ENCODE data around the gene AKR1C8. TPM values are rescaled to one million over a fixed set of nuclear protein-coding genes. Genes with fewer than 3 reads are reported as not detected.
"Not testable (repeated sequence)": the region's sequence is repeated elsewhere in the genome, so short reads cannot be mapped to it uniquely, and the experiment has no call there.

AKR1C8 gene
- total RNA-seq, result not detected

DNA sequence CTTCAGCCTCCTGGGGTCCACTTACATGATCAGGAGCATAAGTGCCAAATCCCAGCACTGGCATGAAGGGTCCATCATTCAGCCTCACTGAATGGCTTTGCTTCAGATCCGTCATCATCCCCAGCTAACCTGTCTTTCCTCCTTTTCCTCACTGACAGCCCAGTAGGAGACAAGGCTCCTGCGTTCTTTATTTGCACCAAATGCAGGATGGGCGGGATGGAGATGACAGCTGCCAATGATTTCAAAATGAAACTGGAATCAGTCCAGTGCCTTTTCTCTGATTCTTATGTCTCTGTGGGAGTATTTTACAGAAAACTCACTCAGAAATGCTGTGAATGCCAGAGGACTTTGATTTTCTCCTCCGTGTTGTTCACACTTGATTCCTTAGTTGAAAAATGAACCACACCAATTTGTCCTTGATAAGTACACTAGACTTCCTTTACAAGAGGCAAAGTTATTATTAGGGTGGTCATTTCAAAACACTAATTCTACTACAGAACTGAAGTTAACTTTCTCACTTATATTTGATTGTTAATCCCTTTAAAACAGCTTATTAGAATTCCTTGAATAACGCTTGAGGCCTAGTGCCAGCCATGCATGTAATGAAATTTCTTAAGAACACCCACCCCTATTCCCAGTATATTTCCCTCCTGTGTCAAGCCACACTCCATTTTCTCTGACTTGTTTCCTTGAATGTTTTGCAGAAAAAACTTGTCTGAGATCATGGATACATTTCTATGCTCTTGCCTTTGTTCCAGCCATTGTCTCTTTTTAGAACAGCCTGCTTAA is at the start of gene AKR1C8:
TSS of gene AKR1C8 (minus strand) at position 164 of the 789 bp plus-strand sequence. CDS start at position 118, 46 bp downstream.
- Mint-ChIP-seq H3K4me3 (no peak within 1 kb of the TSS), H3K27ac (no peak within 1 kb of the TSS), H3K27me3 (ENCODE audit: low read depth) (no peaks in the 10 kb centered on the region), H3K4me1 (ENCODE audit: low read depth) (peaks cover 9% of the 10 kb centered on the region), H3K36me3 (ENCODE audit: insufficient read depth in 2 of 2) (no peaks in the 10 kb centered on the region), H3K9me3 (no peaks in the 10 kb centered on the region)
- no peak for DNase-seq
- ATAC-seq (replicated peaks in 1 of 2), result no peak

DNA sequence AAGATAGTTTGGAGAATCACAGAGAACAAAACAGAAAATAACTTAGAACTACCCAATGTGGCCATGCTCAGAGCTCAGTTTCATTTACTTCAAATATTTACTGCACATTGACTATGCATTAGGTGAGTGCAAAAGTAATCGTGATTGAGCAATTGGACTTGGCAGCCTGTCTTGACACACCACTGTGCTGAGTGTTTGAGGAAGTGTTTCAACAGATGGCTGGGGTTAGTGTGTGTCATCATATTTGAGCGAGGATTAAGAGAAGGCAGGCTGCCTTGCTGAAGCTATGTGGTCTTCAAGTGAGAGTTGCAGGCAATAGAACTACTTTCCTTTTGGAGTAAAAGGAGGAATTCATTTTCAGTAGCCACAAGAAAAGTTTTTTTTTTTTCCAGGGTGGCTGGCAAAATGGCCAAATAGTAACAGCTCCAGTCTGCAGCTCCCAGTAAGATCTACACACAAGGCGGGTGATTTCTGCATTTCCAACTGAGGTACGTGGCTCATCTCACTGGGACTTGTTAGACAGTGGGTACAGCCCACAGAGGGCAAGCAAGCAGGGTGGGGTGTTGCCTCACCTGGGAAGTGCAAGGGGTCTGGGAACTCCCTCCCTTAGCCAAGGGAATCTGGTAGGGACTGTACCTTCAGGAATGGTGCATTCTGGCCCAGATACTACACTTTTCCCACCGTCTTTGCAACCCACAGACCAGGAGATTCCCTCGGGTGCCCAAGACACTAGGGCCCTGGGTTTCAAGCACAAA is 49.3 kb upstream of the AKR1C8 start:
- DNase-seq, result no peak

DNA sequence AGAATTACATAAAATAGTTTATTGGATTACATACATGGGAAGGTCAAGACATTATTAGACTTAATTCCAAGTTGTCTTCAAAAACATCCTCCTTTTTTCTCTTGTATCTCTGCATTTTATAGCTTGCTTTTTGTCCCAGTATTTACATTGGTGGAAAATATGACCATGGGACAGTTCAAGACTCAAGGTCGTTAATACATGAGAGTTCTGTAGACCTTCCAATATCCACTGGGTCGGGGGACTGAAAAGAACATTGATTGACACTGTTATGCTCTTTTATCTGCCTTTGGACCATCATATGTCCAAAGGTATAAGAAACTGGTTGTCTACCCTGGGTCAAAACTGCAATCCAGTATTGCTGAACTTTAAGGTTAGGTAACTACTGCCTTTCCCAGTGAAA is 48.4 kb upstream of the AKR1C8 start:
- no peak for ATAC-seq (replicated peaks in 1 of 2)
- H3K4me1 Mint-ChIP-seq (ENCODE audit: low read depth), result no peaks in the 10 kb centered on the region
- peaks cover 9 to 17% of the 10 kb centered on the region in 2 donors for H3K36me3 Mint-ChIP-seq (ENCODE audit: insufficient read depth in 2 of 2)
- H3K4me3 Mint-ChIP-seq, result no peak overlapping the region
- H3K27ac Mint-ChIP-seq, result no peak overlapping the region
- peaks cover 11 to 15% of the 10 kb centered on the region in 2 donors for H3K9me3 Mint-ChIP-seq
- no peak for DNase-seq
- no peaks in the 10 kb centered on the region for H3K27me3 Mint-ChIP-seq (ENCODE audit: low read depth)

More for the DNA sequence above, 49.3 kb upstream of the AKR1C8 start:
- Mint-ChIP-seq H3K27me3 (ENCODE audit: low read depth) (no peaks in the 10 kb centered on the region), H3K9me3 (peaks cover 11 to 15% of the 10 kb centered on the region in 2 donors), H3K27ac (no peak overlapping the region), H3K4me3 (no peak overlapping the region), H3K36me3 (ENCODE audit: insufficient read depth in 2 of 2) (peaks cover 9 to 18% of the 10 kb centered on the region in 2 donors), H3K4me1 (ENCODE audit: low read depth) (no peaks in the 10 kb centered on the region)
- no peak for ATAC-seq (replicated peaks in 1 of 2)

DNA sequence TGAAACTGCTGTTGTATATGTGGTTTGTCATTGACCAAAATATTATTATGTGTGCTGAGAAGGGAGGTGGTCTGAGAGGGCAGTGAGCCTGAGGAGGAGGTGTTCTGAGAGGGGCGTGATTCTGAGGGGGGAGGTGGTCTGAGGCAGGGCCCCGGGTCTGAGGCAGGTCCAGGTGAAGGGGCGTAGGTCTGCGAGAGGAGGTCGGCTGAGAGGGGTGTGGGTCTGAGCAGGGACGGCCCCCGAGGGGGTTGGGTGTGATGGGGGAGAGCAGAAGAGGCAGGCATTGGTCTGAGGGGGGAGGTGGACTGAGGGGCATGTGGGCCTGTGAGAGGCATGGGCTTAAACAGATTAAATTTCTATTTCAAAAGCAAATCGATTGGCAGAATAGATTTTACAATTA is 44.1 kb upstream of the AKR1C8 start:
- Mint-ChIP-seq H3K4me1 (ENCODE audit: low read depth) (no peaks in the 10 kb centered on the region), H3K9me3 (peaks cover 0 to 1% of the 10 kb centered on the region in 2 donors), H3K36me3 (ENCODE audit: insufficient read depth in 2 of 2) (no peaks in the 10 kb centered on the region), H3K27me3 (ENCODE audit: low read depth) (no peaks in the 10 kb centered on the region), H3K4me3 (no peak overlapping the region), H3K27ac (no peak overlapping the region)
- DNase-seq (no peak), ATAC-seq (replicated peaks in 1 of 2) (no peak)

DNA sequence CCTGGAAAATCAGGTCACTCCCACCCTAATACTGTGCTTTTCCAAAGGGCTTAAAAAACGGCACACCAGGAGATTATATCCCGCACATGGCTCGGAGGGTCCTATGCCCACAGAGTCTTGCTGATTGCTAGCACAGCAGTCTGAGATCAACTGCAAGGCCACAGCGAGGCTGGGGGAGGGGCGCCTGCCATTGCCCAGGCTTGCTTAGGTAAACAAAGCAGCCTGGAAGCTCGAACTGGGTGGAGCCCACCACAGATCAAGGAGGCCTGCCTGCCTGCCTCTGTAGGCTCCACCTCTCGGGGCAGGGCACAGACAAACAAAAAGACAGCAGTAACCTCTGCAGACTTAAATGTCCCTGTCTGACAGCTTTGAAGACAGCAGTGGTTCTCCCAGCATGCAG is 38.0 kb upstream of the AKR1C8 start:
- not testable (repeated sequence) for H3K27ac Mint-ChIP-seq; H3K36me3 Mint-ChIP-seq (ENCODE audit: insufficient read depth in 2 of 2); H3K27me3 Mint-ChIP-seq (ENCODE audit: low read depth); H3K4me1 Mint-ChIP-seq (ENCODE audit: low read depth); DNase-seq; H3K4me3 Mint-ChIP-seq; ATAC-seq (replicated peaks in 1 of 2); H3K9me3 Mint-ChIP-seq

DNA sequence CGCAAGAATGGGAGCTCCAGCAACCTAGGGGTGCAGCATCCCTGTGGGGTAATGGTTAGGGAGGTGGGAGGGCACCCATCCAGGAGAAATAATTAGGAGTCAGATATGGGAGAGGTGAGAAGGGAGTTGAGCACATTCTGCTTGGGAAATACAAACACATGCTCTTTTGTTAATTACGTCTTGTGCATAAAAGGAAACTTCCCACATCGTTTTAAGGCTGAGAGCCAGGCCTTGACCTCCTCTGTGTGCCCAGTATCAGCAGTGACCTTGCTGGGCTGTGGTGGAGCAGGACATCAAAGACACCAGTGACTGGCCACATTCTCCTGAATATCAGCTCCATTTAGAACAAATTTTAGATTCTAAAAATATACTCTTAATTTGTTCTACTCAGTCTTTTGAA is 34.3 kb upstream of the AKR1C8 start:
- Mint-ChIP-seq H3K36me3 (ENCODE audit: insufficient read depth in 2 of 2) (peaks cover 0 to 3% of the 10 kb centered on the region in 2 donors), H3K4me3 (no peak overlapping the region), H3K27ac (no peak overlapping the region), H3K27me3 (ENCODE audit: low read depth) (no peaks in the 10 kb centered on the region), H3K4me1 (ENCODE audit: low read depth) (no peaks in the 10 kb centered on the region), H3K9me3 (peaks cover 0 to 6% of the 10 kb centered on the region in 2 donors)
- no peak for DNase-seq
- no peak for ATAC-seq (replicated peaks in 1 of 2)

DNA sequence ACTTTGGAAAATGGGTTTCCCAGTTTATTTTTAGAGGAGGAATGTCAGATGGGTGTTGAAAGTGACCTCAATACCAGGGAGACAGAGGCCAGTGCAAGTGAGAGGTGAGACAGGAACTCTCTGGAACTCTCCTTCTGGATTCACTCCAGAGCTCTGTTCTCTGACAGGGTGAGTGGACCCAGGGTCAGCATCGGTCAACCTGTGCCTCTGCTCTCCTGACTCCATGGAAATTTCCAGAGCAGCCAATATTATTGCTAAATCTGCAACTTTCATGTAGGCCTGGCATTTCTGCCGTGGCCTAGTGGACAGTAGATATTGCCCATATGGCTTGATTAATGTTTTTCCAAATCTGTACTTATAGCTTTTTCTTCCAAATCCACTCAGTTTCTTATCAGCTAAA is 31.9 kb upstream of the AKR1C8 start:
- H3K9me3 Mint-ChIP-seq, result peaks cover 0 to 4% of the 10 kb centered on the region in 2 donors
- no peaks in the 10 kb centered on the region for H3K4me1 Mint-ChIP-seq (ENCODE audit: low read depth)
- DNase-seq (no peak), ATAC-seq (replicated peaks in 1 of 2) (no peak)
- no peaks in the 10 kb centered on the region for H3K36me3 Mint-ChIP-seq (ENCODE audit: insufficient read depth in 2 of 2)
- no peak overlapping the region for H3K4me3 Mint-ChIP-seq
- no peak overlapping the region for H3K27ac Mint-ChIP-seq
- H3K27me3 Mint-ChIP-seq (ENCODE audit: low read depth), result no peaks in the 10 kb centered on the region

DNA sequence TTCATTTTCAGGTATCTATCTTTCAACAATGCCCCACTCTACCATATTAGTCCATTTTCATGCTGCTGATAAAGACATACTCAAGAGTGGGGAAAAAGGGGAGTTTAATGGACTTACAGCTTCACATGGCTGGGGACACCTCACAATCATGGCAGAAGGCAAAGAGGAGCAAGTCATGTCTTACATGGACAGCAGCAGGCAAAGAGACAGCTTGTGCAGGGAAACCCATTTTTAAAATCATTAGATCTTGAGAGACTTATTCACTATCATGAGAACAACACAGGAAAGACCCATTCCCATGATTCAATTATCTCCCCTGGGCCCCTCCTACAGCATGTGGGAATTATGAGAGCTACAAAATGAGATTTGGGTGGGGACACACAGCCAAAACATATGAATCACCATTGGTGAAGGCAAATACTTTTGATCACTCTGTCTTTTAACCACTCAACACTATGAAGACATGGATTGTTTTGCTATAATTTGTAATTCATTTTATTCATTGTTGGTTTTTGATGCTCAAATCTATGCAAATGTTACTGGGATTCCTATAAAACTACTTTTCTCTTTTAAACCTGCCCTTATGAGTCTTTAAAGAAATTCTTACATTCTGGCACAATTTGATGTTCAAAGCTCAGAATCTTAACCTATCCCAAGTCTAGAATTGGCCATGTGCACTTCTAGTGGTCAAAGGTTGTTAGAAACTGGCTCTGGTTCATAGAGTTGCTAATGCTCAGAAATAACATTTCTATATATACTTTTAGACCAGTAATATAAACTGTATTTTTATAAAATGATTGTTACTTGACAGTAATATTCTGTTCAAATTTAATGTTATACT is 27.0 kb upstream of the AKR1C8 start:
- no peak overlapping the region for H3K27ac Mint-ChIP-seq
- peaks cover 2% of the 10 kb centered on the region for H3K4me1 Mint-ChIP-seq (ENCODE audit: low read depth)
- DNase-seq, result no peak
- no peaks in the 10 kb centered on the region for H3K27me3 Mint-ChIP-seq (ENCODE audit: low read depth)
- peaks cover 4 to 7% of the 10 kb centered on the region in 2 donors for H3K9me3 Mint-ChIP-seq
- no peak for ATAC-seq (replicated peaks in 1 of 2)
- H3K36me3 Mint-ChIP-seq (ENCODE audit: insufficient read depth in 2 of 2), result peaks cover 0 to 2% of the 10 kb centered on the region in 2 donors
- H3K4me3 Mint-ChIP-seq, result no peak overlapping the region

DNA sequence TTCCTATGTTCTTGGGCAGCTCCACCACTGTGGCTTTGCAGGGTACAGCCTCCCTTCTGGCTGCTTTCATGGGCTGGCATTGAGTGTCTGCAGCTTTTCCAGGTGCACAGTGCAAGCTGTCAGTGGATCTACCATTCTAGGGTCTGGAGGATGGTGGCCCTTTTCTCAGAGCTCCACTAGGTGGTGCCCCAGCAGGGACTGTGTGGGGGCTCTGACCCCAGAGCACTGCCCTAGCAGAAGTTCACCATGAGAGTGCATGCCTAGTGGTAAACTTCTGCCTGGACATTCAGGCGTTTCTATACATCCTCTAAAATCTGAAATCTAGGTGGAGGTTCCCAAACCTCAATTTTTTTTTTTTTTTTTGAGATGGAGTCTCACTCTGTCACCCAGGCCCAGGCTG is 25.3 kb upstream of the AKR1C8 start:
- DNase-seq; H3K27ac Mint-ChIP-seq; H3K27me3 Mint-ChIP-seq (ENCODE audit: low read depth); H3K36me3 Mint-ChIP-seq (ENCODE audit: insufficient read depth in 2 of 2); ATAC-seq (replicated peaks in 1 of 2); H3K4me1 Mint-ChIP-seq (ENCODE audit: low read depth); H3K9me3 Mint-ChIP-seq; H3K4me3 Mint-ChIP-seq: not testable (repeated sequence)

DNA sequence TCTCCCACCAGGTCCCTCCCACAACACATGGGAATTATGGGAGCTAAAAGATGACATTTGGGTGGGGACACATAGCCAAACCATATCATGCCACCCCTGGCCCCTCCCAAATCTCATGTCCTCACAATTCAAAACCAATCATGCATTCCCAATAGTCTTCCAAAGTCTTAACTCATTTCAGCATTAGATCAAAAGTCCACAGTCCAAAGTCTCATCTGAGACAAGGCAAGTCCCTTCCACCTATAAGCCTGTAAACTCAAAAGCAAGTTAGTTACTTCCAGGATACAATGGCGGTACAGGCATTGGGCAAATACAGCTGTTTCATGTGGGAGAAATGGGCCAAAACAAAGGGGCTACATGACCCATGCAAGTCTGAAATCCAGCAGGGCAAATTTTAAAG is 24.8 kb upstream of the AKR1C8 start:
- DNase-seq; H3K36me3 Mint-ChIP-seq (ENCODE audit: insufficient read depth in 2 of 2); H3K27ac Mint-ChIP-seq; H3K4me3 Mint-ChIP-seq; H3K4me1 Mint-ChIP-seq (ENCODE audit: low read depth); H3K9me3 Mint-ChIP-seq; ATAC-seq (replicated peaks in 1 of 2); H3K27me3 Mint-ChIP-seq (ENCODE audit: low read depth): not testable (repeated sequence)

DNA sequence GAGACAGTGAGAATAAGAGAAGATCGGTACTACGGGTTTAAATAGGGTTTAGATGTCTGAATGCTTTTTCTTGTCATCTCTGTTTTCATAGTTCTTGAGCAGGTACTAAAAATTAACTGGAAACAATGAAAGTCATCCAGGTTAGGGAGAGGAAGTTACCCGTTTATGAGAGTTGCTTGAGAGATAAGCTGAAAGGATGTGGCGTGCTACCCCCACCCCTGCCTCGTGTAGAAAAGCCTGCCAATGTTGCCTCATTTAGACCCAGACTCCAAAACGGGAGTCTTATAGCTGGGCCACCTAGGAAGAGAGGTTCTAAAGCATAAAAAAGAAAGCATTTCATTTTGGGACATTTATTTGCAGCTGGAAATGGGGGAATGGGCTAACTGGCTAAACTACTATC is 21.8 kb upstream of the AKR1C8 start:
- H3K4me3 Mint-ChIP-seq, result no peak overlapping the region
- no peaks in the 10 kb centered on the region for H3K27me3 Mint-ChIP-seq (ENCODE audit: low read depth)
- H3K36me3 Mint-ChIP-seq (ENCODE audit: insufficient read depth in 2 of 2), result peaks cover 0 to 2% of the 10 kb centered on the region in 2 donors
- peaks cover 7 to 10% of the 10 kb centered on the region in 2 donors for H3K9me3 Mint-ChIP-seq
- H3K4me1 Mint-ChIP-seq (ENCODE audit: low read depth), result peaks cover 7% of the 10 kb centered on the region
- DNase-seq (no peak), ATAC-seq (replicated peaks in 1 of 2) (no peak)
- H3K27ac Mint-ChIP-seq, result no peak overlapping the region

DNA sequence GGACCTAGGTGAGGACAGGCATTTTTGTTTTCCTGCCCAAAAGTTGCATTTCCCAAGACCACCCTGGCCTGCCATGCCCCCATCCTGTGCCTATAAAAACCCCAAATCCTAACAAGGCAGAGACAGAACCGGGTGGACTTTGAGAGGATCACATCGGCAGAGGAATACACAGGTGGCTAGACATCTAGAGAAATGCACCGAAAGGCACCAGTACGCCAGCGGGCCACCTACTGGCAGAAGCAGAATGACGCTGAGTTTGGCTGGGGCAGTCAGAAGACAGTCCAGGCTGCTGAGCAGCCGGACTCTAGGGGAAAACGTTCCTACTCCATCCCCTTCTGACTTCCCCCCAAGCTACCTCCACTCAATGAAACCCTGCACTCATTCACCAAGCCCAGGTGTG is 14.4 kb upstream of the AKR1C8 start:
- Mint-ChIP-seq H3K4me1 (ENCODE audit: low read depth) (no peaks in the 10 kb centered on the region), H3K4me3 (no peak overlapping the region), H3K36me3 (ENCODE audit: insufficient read depth in 2 of 2) (no peaks in the 10 kb centered on the region), H3K27me3 (ENCODE audit: low read depth) (peaks cover 7% of the 10 kb centered on the region), H3K27ac (no peak overlapping the region), H3K9me3 (peaks cover 3 to 6% of the 10 kb centered on the region in 2 donors)
- DNase-seq (no peak), ATAC-seq (replicated peaks in 1 of 2) (no peak)

DNA sequence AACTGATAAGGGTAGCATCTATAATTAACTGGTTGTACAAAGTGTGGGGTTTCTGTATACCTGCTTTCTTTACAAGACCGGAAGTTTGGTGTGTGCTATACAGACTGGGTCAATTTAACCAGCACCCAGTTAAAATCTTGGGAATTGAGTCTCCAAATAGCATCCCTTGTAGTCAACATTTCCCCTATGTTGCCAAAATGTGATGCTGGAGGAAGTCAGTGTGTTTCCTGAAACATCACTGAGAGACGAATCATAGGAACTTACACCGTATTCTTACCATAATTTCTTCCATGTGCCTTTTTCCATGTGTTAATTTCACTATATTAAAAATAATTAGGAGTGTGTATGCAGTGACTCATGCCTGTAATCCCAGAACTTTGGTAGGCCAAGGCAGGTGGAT is 13.4 kb upstream of the AKR1C8 start:
- Mint-ChIP-seq H3K9me3 (peaks cover 2 to 6% of the 10 kb centered on the region in 2 donors), H3K4me1 (ENCODE audit: low read depth) (no peaks in the 10 kb centered on the region), H3K4me3 (no peak overlapping the region), H3K27ac (no peak overlapping the region), H3K36me3 (ENCODE audit: insufficient read depth in 2 of 2) (no peaks in the 10 kb centered on the region), H3K27me3 (ENCODE audit: low read depth) (peaks cover 7% of the 10 kb centered on the region)
- no peak for DNase-seq
- no peak for ATAC-seq (replicated peaks in 1 of 2)

All from activated T-cell treated with anti-CD3 and anti-CD28 coated beads, Interleukin-2, amount 50 U/mL, for 72 hours (primary cell).